Smooth muscle cell (in vitro differentiated cells): ENCODE measurements around the gene BID. TPM values are rescaled to one million over a fixed set of nuclear protein-coding genes. Genes with fewer than 3 reads are reported as not detected.

ENCODE experiments used
- DNase-seq: peaks from one replicate; lab custom pipeline; 2025; ENCODE audit not compliant: unreplicated experiment; lab: John Stamatoyannopoulos, UW
- H2AFZ ChIP-seq: fragments of 200-600 bp; sonication (generic); 2 replicates; pipeline ENCODE4 v1.6.0; 2016; ENCODE audit warnings: antibody characterized with exemption, low read depth, mild to moderate bottlenecking
- H3F3A ChIP-seq: fragments of 200-600 bp; sonication (generic); 2 replicates; pipeline ENCODE4 v1.6.0; 2017; ENCODE audit warnings: antibody characterized with exemption, low read depth
- H3K27ac ChIP-seq: fragments of 200-600 bp; sonication (generic); 2 replicates; pipeline ENCODE4 v1.5.1; 2016; ENCODE audit warnings: low read depth, mild to moderate bottlenecking
- H3K27me3 ChIP-seq: fragments of 200-600 bp; sonication (generic); 2 replicates; pipeline ENCODE4 v1.6.1; 2016; ENCODE audit warnings: low read depth, mild to moderate bottlenecking
- H3K36me3 ChIP-seq: fragments of 200-600 bp; sonication (generic); 2 replicates; pipeline ENCODE4 v1.5.1; 2016; ENCODE audit warnings: low read depth
- H3K4me1 ChIP-seq: fragments of 200-600 bp; sonication (generic); 2 replicates; pipeline ENCODE4 v1.5.1; 2016; ENCODE audit warnings: low read depth
- H3K4me2 ChIP-seq: fragments of 200-600 bp; sonication (generic); 2 replicates; pipeline ENCODE4 v1.6.0; 2016; ENCODE audit warnings: mild to moderate bottlenecking
- H3K4me3 ChIP-seq: fragments of 200-600 bp; sonication (generic); 2 replicates; pipeline ENCODE4 v1.5.1; 2016; ENCODE audit warnings: mild to moderate bottlenecking
- H3K79me2 ChIP-seq: fragments of 200-600 bp; sonication (generic); 2 replicates; pipeline ENCODE4 v1.6.0; 2016; ENCODE audit warnings: low read depth, mild to moderate bottlenecking
- H3K9ac ChIP-seq: fragments of 200-600 bp; sonication (generic); 2 replicates; pipeline ENCODE4 v1.6.0; 2016; ENCODE audit warnings: low read depth
- H3K9me3 ChIP-seq: fragments of 200-600 bp; sonication (generic); replicated peaks from 2 replicates; pipeline ENCODE4 v1.5.1; 2016; ENCODE audit warnings: low read depth
- H4K20me1 ChIP-seq: fragments of 200-600 bp; sonication (generic); 2 replicates; pipeline ENCODE4 v1.6.0; 2016; ENCODE audit warnings: low read depth
- whole genome bisulfite sequencing: methylation state at CpG from one replicate; pipeline ENCODE4 v1.1.7; 2016; ENCODE audit warnings: low lambda C conversion rate; 5-methylcytosine and 5-hydroxymethylcytosine counted together
- microRNA-seq: library from miRNA; unstranded; fragments of <30 nt; microRNA quantifications from one replicate; pipeline ENCODE4, GENCODE V29; 2016; ENCODE audit warnings: borderline number of aligned reads
- polyA plus RNA-seq: library from polyadenylated mRNA; unstranded; fragments of >200 nt; fragmentation: Nextera tagmentation; extraction: Ambion mirVana; gene quantifications from 2 replicates; pipeline ENCODE4 v1.2.1, GENCODE V29; 2016
- small RNA-seq: library from RNA; depleted of rRNA; stranded (forward); fragments of <200 nt; gene quantifications from one replicate; pipeline ENCODE3, GENCODE V24; 2014
- total RNA-seq: library from RNA; depleted of rRNA; stranded (reverse); fragments of >200 nt; gene quantifications from 2 replicates; pipeline ENCODE4 v1.2.3, GENCODE V29; 2014
- TF ChIP-seq, protein P1 (sequence below): fragments of 200-600 bp; sonication (generic); IDR thresholded peaks from 2 replicates; pipeline ENCODE4 v1.5.1; 2017; ENCODE audit warnings: borderline replicate concordance, mild to moderate bottlenecking, antibody characterized with exemption; ENCODE audit not compliant: insufficient read depth, poor library complexity, severe bottlenecking

The BID gene
- total and polyA plus RNA-seq, 2 experiments from 2014 or later = 8.1 to 26.9 TPM

DNA sequence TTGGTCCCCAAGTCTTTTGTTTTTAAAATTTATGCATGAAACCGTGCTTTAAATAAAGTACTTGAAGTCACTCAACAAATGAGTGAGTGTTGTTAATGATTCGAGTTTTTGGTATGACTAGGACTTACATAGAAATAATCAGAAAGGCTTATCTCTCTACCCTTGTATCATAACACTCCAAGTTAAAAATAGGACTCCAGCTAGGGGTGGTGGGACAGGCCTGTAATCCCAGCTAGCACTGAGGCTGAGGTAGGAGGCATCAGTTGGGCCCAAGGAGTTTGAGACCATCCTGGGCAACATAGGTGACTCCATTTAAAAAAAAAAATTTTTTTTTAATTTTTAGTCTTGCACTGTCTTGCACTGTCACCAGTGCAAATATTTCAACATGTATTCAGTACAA lies 80.1 kb downstream of the BID start:
- Histone ChIP-seq H3K27ac (no peak overlapping the region), H3K4me1 (peaks cover 4% of the 10 kb centered on the region), H2AFZ (no peak overlapping the region), H3K79me2 (no peaks in the 10 kb centered on the region), H3K4me2 (no peak overlapping the region), H3K4me3 (no peak overlapping the region), H3K27me3 (no peaks in the 10 kb centered on the region), H3K36me3 (no peaks in the 10 kb centered on the region), H4K20me1 (peaks cover 9% of the 10 kb centered on the region), H3K9me3 (no peaks in the 10 kb centered on the region), H3K9ac (no peak overlapping the region), H3F3A (no peaks in the 10 kb centered on the region)
- TF ChIP-seq, protein P1, sequence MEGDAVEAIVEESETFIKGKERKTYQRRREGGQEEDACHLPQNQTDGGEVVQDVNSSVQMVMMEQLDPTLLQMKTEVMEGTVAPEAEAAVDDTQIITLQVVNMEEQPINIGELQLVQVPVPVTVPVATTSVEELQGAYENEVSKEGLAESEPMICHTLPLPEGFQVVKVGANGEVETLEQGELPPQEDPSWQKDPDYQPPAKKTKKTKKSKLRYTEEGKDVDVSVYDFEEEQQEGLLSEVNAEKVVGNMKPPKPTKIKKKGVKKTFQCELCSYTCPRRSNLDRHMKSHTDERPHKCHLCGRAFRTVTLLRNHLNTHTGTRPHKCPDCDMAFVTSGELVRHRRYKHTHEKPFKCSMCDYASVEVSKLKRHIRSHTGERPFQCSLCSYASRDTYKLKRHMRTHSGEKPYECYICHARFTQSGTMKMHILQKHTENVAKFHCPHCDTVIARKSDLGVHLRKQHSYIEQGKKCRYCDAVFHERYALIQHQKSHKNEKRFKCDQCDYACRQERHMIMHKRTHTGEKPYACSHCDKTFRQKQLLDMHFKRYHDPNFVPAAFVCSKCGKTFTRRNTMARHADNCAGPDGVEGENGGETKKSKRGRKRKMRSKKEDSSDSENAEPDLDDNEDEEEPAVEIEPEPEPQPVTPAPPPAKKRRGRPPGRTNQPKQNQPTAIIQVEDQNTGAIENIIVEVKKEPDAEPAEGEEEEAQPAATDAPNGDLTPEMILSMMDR = no peak
- WGBS = 89% methylated on average over 2 of the region's 2 CpGs
- no peak for DNase-seq

DNA sequence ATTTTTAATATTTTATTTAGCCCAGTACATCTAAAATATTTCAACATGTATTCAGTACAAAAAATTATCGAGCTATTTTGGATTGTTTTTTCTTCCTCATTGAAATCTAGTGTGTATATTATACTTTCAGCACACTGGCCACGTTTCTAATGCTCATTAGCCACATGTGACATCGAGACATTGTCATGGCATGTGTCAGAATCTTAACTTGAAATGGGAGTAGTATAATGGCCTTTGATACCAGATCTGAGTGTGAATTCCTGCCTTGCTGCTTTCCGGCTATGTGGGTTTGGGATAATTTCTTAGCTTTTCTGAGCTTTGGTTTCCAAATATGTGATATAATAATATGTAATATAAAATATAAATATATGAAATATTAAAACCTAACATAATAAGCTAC lies 81.4 kb downstream of the BID start:
- 90% methylated on average over 4 of the region's 4 CpGs for WGBS
- no peak overlapping the region for H3K27ac ChIP-seq
- TF ChIP-seq, protein P1 = no peak
- H3K9me3 ChIP-seq = no peaks in the 10 kb centered on the region
- H3K4me3 ChIP-seq = no peak overlapping the region
- H3K4me2 ChIP-seq = no peak overlapping the region
- no peaks in the 10 kb centered on the region for H3K27me3 ChIP-seq
- no peak for DNase-seq
- H3K79me2 ChIP-seq = no peaks in the 10 kb centered on the region
- H3K9ac ChIP-seq = no peak overlapping the region
- H4K20me1 ChIP-seq = peaks cover 9% of the 10 kb centered on the region
- H3F3A ChIP-seq = no peaks in the 10 kb centered on the region
- H3K4me1 ChIP-seq = peaks cover 4% of the 10 kb centered on the region
- no peak overlapping the region for H2AFZ ChIP-seq
- no peaks in the 10 kb centered on the region for H3K36me3 ChIP-seq

GRCh38 chr22:17684245-17684644 lies 90.0 kb downstream of the BID start:
- WGBS = 98% methylated on average over 3 of the region's 3 CpGs

More at GRCh38 chr22:17684245-17684644, 90.0 kb downstream of the BID start:
- Histone ChIP-seq H3K27me3 (no peaks in the 10 kb centered on the region), H4K20me1 (peaks cover 16% of the 10 kb centered on the region), H3K4me3 (no peak overlapping the region), H3K27ac (no peak overlapping the region), H2AFZ (no peak overlapping the region), H3K36me3 (no peaks in the 10 kb centered on the region), H3K9ac (no peak overlapping the region), H3K79me2 (no peaks in the 10 kb centered on the region), H3F3A (no peaks in the 10 kb centered on the region), H3K4me1 (no peaks in the 10 kb centered on the region), H3K9me3 (no peaks in the 10 kb centered on the region), H3K4me2 (no peak overlapping the region)
- TF ChIP-seq, protein P1 = no peak
- no peak for DNase-seq

Small RNA genes within 50 kb of the gene (microRNA-seq; reads per million reads assigned to microRNA genes)
- gene MIR3198-1 = not detected

Small RNA genes within 50 kb of the gene (small RNA-seq; reads per million reads assigned to genes)
- gene MIR3198-1 = not detected

Other genes starting within 250 kb of the BID start
- 0.22 and 0.31 TPM in 2 replicates for gene SLC25A18, start 211.0 kb downstream of the BID start, total RNA-seq
- 0.06 and 0.53 TPM in 2 replicates for gene SLC25A18, start 211.0 kb downstream of the BID start, polyA plus RNA-seq
- gene ATP6V1E1, start 145.7 kb downstream of the BID start, total RNA-seq = 98.3 and 117 TPM in 2 replicates
- gene ATP6V1E1, start 145.7 kb downstream of the BID start, polyA plus RNA-seq = 85.3 and 85.7 TPM in 2 replicates
- gene BCL2L13, start 135.7 kb downstream of the BID start, total RNA-seq = 25.7 and 27.0 TPM in 2 replicates
- 16.7 and 28.7 TPM in 2 replicates for gene BCL2L13, start 135.7 kb downstream of the BID start, polyA plus RNA-seq